LNCAP (cell line): ENCODE results near the gene KCNC1.

ENCODE experiments used
- TF ChIP-seq, protein P1 (sequence below): fragments of 450-650 bp; IDR thresholded peaks from 2 replicates; pipeline ENCODE4 v1.5.1; 2017; ENCODE audit warnings: mild to moderate bottlenecking

Gene KCNC1

DNA sequence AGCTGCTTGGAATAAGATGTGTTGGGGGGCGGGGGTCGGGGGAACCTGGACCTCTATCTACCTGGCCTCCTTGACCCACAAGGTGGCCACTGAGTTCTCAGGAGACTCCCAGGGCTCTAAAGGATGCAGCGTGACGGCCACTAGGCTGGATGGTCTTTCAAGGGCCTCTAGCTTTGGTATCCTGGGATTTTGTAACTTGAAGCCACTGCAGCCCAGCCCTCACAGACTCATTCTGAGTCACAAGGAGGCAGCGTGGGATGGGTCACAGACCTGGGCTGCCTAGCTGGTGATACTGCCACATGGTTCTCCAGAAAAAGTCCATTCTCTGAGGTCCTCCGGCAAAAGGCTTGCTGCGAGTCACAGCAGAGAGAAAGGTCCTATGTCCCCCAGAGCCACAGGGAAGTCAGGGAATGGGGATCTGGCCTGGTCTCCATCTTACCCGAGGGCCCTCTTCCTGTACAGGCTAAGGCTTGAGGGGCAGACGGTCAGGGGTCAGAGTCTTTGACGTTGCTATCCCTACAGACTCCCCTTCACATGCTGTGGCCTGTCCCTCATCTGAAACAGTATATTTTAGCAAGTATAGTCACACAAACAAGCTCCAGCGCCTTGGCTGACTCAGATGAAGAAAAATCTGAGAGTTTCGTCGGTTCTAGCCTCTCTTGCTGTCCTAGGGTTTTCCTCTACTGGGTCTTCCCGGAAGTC, 52.4 kb downstream of the KCNC1 start:
- TF ChIP-seq, protein P1, sequence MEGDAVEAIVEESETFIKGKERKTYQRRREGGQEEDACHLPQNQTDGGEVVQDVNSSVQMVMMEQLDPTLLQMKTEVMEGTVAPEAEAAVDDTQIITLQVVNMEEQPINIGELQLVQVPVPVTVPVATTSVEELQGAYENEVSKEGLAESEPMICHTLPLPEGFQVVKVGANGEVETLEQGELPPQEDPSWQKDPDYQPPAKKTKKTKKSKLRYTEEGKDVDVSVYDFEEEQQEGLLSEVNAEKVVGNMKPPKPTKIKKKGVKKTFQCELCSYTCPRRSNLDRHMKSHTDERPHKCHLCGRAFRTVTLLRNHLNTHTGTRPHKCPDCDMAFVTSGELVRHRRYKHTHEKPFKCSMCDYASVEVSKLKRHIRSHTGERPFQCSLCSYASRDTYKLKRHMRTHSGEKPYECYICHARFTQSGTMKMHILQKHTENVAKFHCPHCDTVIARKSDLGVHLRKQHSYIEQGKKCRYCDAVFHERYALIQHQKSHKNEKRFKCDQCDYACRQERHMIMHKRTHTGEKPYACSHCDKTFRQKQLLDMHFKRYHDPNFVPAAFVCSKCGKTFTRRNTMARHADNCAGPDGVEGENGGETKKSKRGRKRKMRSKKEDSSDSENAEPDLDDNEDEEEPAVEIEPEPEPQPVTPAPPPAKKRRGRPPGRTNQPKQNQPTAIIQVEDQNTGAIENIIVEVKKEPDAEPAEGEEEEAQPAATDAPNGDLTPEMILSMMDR: no peak

DNA sequence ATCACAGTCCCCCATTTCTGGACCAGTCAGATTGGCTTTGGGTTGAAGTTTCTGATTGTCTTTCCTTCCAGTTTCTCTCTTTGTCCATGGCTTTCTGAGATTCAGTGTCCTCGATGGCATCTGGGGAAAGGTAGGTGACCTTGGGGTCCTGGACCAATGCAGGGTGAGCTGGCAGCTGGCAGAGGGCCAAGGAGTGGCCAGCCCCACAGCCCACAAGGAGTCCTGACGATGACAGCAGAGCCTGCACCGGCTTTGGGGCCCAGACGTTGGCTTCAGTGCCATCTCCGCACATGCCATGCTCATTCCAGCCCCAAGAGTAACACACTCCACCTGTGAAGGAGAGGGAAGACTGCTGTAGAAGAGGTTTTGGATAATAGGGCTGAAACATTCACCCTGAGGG, 53.5 kb downstream of the KCNC1 start:
- TF ChIP-seq, protein P1: no peak

DNA sequence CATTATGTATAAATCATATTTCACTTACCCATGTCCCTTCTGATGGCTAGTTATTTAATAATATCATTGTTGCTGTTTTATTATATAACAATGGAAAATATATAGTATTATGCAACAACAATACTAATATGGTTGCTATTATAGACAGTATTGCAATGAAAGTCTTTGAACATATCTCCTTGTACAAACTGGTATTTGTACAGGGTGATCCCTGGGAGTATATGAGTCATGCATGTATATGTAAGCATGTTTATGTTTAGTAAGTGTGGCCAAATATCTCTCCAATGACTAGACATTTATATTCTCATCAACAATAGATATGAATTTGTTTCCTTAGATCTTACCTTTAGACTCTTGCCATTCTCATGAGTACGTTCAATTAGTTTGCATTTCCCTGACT, 55.9 kb downstream of the KCNC1 start:
- TF ChIP-seq, protein P1: no peak

DNA sequence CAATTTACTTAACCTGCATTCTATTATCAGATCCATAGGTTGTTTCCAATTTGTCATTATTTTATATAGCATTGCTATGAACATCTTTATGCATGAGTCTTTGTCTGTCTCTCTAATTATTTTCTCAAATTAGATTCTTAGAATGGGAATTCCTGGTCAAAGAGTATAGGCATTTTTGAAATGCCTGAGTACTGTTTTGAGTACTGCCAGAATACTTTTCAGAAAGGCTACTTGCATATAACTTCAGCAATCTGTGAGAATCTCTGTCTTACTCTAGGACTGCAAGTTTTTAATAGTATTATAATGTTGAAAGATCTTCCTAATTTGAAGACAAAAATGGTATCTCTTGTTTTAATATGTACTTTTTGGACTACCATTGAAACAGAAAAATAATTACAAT, 56.6 kb downstream of the KCNC1 start:
- TF ChIP-seq, protein P1: no peak

DNA sequence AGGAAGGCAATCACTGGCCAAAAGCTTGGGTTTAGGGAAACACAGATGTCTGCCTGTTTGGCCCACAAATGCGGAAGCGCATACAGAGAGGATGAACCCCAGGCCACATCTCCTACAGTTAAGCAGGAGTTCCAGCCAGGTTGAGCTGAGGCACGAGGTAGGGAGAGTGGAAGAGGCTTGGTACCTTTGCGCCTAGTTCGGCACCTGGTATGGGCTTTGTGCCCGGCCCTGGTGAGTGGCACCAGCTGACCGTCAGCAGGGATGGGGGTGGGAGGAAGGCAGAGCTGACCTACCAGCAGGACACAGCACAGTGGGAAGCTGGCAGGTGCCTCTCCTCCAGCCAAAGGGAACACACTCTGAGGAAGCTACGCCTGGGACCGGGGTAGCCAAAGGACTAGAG, 57.6 kb downstream of the KCNC1 start:
- TF ChIP-seq, protein P1: no peak

DNA sequence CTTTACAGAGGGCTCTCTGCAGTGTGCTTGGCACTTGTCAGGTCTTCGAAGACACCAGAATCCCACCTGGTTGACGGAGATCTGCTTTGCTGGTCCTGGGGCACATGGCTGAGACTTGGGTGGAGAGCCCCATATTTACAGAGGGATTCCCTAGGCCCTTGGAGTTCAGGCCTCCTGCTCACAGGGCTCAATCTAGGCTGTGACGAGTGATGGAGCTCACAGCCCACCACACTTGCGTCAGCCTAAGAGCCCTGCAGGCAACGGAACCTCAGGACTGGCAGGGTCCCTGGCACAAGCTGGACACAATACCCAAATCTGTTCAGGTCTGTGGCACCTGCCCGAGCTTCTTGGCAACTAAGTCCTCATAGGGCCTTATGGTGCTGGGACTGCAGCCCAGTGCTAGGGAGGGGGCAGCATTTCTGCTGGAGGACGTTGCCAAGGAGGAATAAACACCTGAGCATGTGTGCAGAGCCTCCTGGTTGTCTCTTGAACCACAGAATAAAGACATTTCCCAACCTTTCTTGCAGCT, 59.1 kb downstream of the KCNC1 start:
- TF ChIP-seq, protein P1: no peak

DNA sequence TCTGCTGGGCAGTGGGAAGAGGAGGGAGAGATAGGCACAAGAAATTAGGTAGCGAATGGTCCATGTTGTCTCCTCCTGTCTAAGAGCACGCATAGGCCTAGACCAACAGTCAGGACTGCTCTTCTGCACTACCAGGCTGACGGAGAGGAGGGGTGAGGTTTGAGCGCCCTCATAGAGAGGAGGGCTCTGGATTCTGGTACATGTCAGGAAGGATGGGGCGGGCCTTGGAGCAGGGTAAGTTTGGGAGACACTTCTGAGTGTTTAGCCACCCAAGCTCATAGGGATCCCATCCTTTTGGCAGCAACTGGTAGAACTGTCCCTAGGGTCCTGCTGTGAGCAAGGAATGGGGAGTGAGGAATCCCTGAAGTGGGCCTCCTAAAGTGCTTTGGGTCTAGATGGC, 60.4 kb downstream of the KCNC1 start:
- TF ChIP-seq, protein P1: no peak
